Neural cell (in vitro differentiated cells): ENCODE results near the gene SEMA3F. TPM values are rescaled to one million over a fixed set of nuclear protein-coding genes. Genes with fewer than 3 reads are reported as not detected.

Source experiments
- H2AFZ ChIP-seq: fragments of 200-600, 300-800 bp; sonication (generic), shearing (Covaris generic); 2 replicates; pipeline ENCODE4 v1.6.0; 2014; ENCODE audit warnings: low read depth, mild to moderate bottlenecking, antibody characterized with exemption, low read length, moderate library complexity
- H3F3A ChIP-seq: fragments of 200-600 bp; shearing (Covaris generic); 2 replicates; pipeline ENCODE4 v1.6.1; 2016; ENCODE audit warnings: mild to moderate bottlenecking, moderate library complexity, mixed read lengths, antibody characterized with exemption, low read length; ENCODE audit not compliant: insufficient read depth, poor library complexity, severe bottlenecking
- H3K27ac ChIP-seq: fragments of 200-600, 300-800 bp; sonication (generic), shearing (Covaris generic); 2 replicates; pipeline ENCODE4 v1.5.1; 2014; ENCODE audit warnings: mild to moderate bottlenecking, low read length, moderate library complexity
- H3K27me3 ChIP-seq: fragments of 300-800, 200-600 bp; sonication (generic), shearing (Covaris generic); 2 replicates; pipeline ENCODE4 v1.6.0; 2014; ENCODE audit warnings: mild to moderate bottlenecking, low read depth, low read length, moderate library complexity; ENCODE audit not compliant: insufficient read depth
- H3K36me3 ChIP-seq: fragments of 300-800, 200-600 bp; sonication (generic), shearing (Covaris generic); 2 replicates; pipeline ENCODE4 v1.5.1; 2014; ENCODE audit warnings: mild to moderate bottlenecking, antibody characterized with exemption, low read length, moderate library complexity; ENCODE audit not compliant: insufficient read depth
- H3K4me2 ChIP-seq: fragments of 300-800, 200-600 bp; sonication (generic), shearing (Covaris generic); 2 replicates; pipeline ENCODE4 v1.6.0; 2014; ENCODE audit warnings: mild to moderate bottlenecking, low read length
- H3K4me3 ChIP-seq: fragments of 300-800, 200-600 bp; sonication (generic), shearing (Covaris generic); 2 replicates; pipeline ENCODE4 v1.5.1; 2014; ENCODE audit warnings: mild to moderate bottlenecking, low read length, moderate library complexity
- H3K79me2 ChIP-seq: fragments of 200-600 bp; shearing (Covaris generic); replicated peaks from 2 replicates; pipeline ENCODE4 v1.6.0; 2014; ENCODE audit warnings: mild to moderate bottlenecking, low read length, moderate library complexity; ENCODE audit not compliant: insufficient read depth
- H3K9ac ChIP-seq: fragments of 300-800, 200-600 bp; sonication (generic), shearing (Covaris generic); 2 replicates; pipeline ENCODE4 v1.6.1; 2016; ENCODE audit warnings: mild to moderate bottlenecking, low read length, mixed read lengths
- H3K9me2 ChIP-seq: fragments of 200-600 bp; shearing (Covaris generic); 2 replicates; pipeline ENCODE4 v1.6.1; 2016; ENCODE audit warnings: mild to moderate bottlenecking, low read length, mixed read lengths; ENCODE audit not compliant: insufficient read depth
- H3K9me3 ChIP-seq: fragments of 200-600, 300-800 bp; sonication (generic), shearing (Covaris generic); 2 replicates; pipeline ENCODE4 v1.6.1; 2016; ENCODE audit warnings: mild to moderate bottlenecking, mixed run types, low read length, moderate library complexity, mixed read lengths
- H4K20me1 ChIP-seq: fragments of 200-600 bp; shearing (Covaris generic); 2 replicates; pipeline ENCODE4 v1.6.1; 2016; ENCODE audit warnings: mild to moderate bottlenecking, mixed run types; ENCODE audit not compliant: insufficient read depth
- EP300 ChIP-seq: fragments of 450-650 bp; conservative IDR thresholded peaks from 2 replicates; pipeline ENCODE4 v1.6.1; 2014; ENCODE audit warnings: antibody characterized with exemption, mild to moderate bottlenecking, moderate library complexity; ENCODE audit not compliant: poor library complexity, severe bottlenecking
- EZH2 ChIP-seq: fragments of 200-600, 300-800 bp; shearing (Covaris generic), sonication (generic); IDR thresholded peaks from 2 replicates; pipeline ENCODE4 v1.6.1; 2014; ENCODE audit warnings: antibody characterized with exemption, low read length, borderline replicate concordance, mild to moderate bottlenecking; ENCODE audit not compliant: insufficient read depth, poor library complexity, severe bottlenecking
- MXI1 ChIP-seq: fragments of 450-650 bp; conservative IDR thresholded peaks from 2 replicates; pipeline ENCODE4 v1.6.1; 2014; ENCODE audit warnings: antibody characterized with exemption, mild to moderate bottlenecking; ENCODE audit not compliant: poor library complexity, severe bottlenecking
- POLR2AphosphoS5 ChIP-seq: IDR thresholded peaks from 2 replicates; pipeline ENCODE4 v1.6.1; 2012
- RAD21 ChIP-seq: fragments of 450-650 bp; conservative IDR thresholded peaks from 2 replicates; pipeline ENCODE4 v1.6.1; 2014; ENCODE audit warnings: antibody characterized with exemption, mild to moderate bottlenecking, moderate library complexity
- SMC3 ChIP-seq: fragments of 450-650 bp; conservative IDR thresholded peaks from 2 replicates; pipeline ENCODE4 v1.6.1; 2014; ENCODE audit warnings: antibody characterized with exemption, mild to moderate bottlenecking, moderate library complexity; ENCODE audit not compliant: poor library complexity
- TAF1 ChIP-seq: IDR thresholded peaks from 2 replicates; pipeline ENCODE4 v1.6.1; 2012; ENCODE audit warnings: low read depth
- polyA plus RNA-seq: library from polyadenylated mRNA; depleted of rRNA; stranded (reverse); fragments of >200 nt; gene quantifications from 2 replicates; pipeline ENCODE4 v1.2.3, GENCODE V29; 2014
- TF ChIP-seq, protein P1 (sequence below): fragments of 450-650 bp; IDR thresholded peaks from 2 replicates; pipeline ENCODE4 v1.5.1; 2014; ENCODE audit warnings: antibody characterized with exemption, mild to moderate bottlenecking, moderate library complexity; ENCODE audit not compliant: poor library complexity, severe bottlenecking
- TF ChIP-seq, protein P2 (sequence below): IDR thresholded peaks from 2 replicates; pipeline ENCODE4 v1.6.1; 2012; ENCODE audit warnings: borderline replicate concordance

Gene SEMA3F
- polyA plus RNA-seq, 1 donor from 2014 or later: 17.0 TPM

DNA sequence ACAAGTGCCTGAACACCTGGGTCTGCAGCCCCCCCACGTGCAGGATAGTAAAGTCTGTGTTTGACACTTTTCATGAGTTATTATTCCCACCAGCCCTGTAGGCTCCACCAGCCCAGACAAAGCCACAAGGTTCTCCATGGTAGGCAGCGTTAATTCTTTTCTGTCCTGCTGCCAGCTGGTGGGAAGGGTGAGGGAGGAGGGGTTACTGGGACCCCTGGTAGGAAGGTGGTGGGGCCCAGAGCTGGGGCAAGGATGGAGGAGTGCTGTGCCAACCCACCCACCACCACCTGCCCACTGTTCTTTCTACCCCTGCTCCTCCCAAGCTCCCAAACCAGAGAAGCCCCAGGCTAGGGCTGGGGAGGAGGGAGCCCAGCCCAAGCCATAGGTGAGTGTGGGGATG, 20.8 kb upstream of the SEMA3F start:
- Histone ChIP-seq H3K9ac (no peak overlapping the region), H3K27me3 (no peaks in the 10 kb centered on the region), H3K4me2 (no peak overlapping the region), H3K9me2 (no peaks in the 10 kb centered on the region), H2AFZ (no peak overlapping the region), H3K9me3 (no peaks in the 10 kb centered on the region), H3K36me3 (no peaks in the 10 kb centered on the region), H3K27ac (no peak overlapping the region), H4K20me1 (no peaks in the 10 kb centered on the region), H3K79me2 (no peaks in the 10 kb centered on the region), H3F3A (no peaks in the 10 kb centered on the region), H3K4me3 (no peak overlapping the region)
- no peak for TF ChIP-seq EZH2
- no peak for TF ChIP-seq EP300
- TF ChIP-seq MXI1: no peak
- TF ChIP-seq, protein P1, sequence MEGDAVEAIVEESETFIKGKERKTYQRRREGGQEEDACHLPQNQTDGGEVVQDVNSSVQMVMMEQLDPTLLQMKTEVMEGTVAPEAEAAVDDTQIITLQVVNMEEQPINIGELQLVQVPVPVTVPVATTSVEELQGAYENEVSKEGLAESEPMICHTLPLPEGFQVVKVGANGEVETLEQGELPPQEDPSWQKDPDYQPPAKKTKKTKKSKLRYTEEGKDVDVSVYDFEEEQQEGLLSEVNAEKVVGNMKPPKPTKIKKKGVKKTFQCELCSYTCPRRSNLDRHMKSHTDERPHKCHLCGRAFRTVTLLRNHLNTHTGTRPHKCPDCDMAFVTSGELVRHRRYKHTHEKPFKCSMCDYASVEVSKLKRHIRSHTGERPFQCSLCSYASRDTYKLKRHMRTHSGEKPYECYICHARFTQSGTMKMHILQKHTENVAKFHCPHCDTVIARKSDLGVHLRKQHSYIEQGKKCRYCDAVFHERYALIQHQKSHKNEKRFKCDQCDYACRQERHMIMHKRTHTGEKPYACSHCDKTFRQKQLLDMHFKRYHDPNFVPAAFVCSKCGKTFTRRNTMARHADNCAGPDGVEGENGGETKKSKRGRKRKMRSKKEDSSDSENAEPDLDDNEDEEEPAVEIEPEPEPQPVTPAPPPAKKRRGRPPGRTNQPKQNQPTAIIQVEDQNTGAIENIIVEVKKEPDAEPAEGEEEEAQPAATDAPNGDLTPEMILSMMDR: no peak
- TF ChIP-seq SMC3: no peak
- no peak for TF ChIP-seq POLR2AphosphoS5
- no peak for TF ChIP-seq TAF1
- TF ChIP-seq, protein P2, sequence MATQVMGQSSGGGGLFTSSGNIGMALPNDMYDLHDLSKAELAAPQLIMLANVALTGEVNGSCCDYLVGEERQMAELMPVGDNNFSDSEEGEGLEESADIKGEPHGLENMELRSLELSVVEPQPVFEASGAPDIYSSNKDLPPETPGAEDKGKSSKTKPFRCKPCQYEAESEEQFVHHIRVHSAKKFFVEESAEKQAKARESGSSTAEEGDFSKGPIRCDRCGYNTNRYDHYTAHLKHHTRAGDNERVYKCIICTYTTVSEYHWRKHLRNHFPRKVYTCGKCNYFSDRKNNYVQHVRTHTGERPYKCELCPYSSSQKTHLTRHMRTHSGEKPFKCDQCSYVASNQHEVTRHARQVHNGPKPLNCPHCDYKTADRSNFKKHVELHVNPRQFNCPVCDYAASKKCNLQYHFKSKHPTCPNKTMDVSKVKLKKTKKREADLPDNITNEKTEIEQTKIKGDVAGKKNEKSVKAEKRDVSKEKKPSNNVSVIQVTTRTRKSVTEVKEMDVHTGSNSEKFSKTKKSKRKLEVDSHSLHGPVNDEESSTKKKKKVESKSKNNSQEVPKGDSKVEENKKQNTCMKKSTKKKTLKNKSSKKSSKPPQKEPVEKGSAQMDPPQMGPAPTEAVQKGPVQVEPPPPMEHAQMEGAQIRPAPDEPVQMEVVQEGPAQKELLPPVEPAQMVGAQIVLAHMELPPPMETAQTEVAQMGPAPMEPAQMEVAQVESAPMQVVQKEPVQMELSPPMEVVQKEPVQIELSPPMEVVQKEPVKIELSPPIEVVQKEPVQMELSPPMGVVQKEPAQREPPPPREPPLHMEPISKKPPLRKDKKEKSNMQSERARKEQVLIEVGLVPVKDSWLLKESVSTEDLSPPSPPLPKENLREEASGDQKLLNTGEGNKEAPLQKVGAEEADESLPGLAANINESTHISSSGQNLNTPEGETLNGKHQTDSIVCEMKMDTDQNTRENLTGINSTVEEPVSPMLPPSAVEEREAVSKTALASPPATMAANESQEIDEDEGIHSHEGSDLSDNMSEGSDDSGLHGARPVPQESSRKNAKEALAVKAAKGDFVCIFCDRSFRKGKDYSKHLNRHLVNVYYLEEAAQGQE: no peak
- no peak for TF ChIP-seq RAD21

DNA sequence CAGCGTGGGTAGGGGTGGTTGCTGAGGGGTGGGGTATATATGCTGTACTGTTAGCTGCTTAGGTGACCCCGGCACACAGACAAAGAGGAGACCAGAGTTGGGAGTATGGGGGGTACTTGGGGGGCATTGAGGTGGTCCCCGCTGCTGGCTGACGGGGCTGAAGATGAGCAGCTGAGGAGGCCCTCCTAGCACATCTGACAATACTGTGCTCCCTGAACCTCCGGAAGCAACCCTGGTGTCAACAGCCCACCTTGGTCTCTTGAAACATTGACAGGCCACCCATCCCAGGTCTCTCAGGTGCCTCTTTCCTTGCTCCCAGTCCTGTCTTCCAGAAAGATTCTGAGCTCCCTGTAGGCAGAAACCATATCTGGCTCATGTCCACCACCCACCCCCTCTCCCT, 19.2 kb upstream of the SEMA3F start:
- H3K27me3 ChIP-seq: no peaks in the 10 kb centered on the region
- H4K20me1 ChIP-seq: no peaks in the 10 kb centered on the region
- TF ChIP-seq EP300: no peak
- TF ChIP-seq MXI1: no peak
- H3K9me2 ChIP-seq: no peaks in the 10 kb centered on the region
- H3K36me3 ChIP-seq: no peaks in the 10 kb centered on the region
- no peak overlapping the region for H3K4me2 ChIP-seq
- no peak overlapping the region for H3K4me3 ChIP-seq
- no peaks in the 10 kb centered on the region for H3K79me2 ChIP-seq
- H2AFZ ChIP-seq: no peak overlapping the region
- H3K27ac ChIP-seq: no peak overlapping the region
- H3K9me3 ChIP-seq: no peaks in the 10 kb centered on the region
- no peaks in the 10 kb centered on the region for H3F3A ChIP-seq
- H3K9ac ChIP-seq: no peak overlapping the region
